Measurements from ENCODE around the gene HHIPL1. TPM values are rescaled to one million over a fixed set of nuclear protein-coding genes. Genes with fewer than 3 reads are reported as not detected.
A peak's percentile ranks its signal among the peaks of the same experiment; 100 is the strongest.

The HHIPL1 gene
- total and polyA plus RNA-seq, 10 donors, result 0.43 to 4.2 (median 2.7) TPM

DNA sequence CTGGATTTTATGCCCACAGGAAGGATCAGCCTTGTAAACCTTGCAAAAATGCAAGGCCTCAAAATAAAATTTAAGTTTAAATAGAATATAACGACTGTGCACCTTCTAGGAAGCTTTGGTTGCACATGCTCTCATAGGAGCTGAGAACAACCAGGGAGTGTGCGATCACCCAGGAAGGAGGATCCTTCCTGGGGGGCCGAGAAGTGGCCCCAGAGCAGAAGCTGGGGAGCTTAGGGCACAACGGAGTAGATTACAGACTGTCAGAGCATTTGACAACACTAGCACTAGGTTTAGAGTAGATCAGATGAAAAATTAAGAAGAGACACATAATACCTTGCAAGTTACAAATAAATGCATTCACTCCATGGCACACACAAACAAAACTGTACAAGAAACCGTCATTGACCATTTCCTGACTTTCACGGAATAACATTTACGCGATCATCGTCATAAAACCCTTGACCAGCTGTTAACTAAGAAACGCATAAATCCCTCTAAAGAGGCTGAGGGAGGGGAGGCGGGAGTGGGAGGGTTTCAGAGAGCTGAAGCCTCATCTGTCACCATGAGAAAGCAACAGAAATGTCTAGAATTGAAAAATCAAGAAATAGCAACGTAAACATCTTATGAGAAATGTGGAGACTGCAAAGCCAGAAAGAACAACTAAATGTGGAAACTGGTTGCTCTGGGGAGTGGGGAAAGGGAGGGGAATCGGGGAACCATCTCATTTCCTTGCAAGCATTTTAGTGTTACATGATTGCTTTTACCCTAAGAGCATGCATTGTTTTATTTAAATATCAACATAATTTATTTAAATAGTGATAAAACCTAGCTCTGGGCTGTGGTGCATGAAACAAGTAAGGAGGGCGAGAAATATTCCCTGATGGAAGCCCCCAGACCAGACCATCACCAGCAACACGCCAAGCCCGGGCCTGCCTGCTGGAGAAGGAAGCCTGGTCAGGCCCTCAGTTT is 27.8 kb upstream of the HHIPL1 start:
- 54 to 60% (median 57%) methylated on average over 16 of the region's 16 CpGs for WGBS, 5 donors

DNA sequence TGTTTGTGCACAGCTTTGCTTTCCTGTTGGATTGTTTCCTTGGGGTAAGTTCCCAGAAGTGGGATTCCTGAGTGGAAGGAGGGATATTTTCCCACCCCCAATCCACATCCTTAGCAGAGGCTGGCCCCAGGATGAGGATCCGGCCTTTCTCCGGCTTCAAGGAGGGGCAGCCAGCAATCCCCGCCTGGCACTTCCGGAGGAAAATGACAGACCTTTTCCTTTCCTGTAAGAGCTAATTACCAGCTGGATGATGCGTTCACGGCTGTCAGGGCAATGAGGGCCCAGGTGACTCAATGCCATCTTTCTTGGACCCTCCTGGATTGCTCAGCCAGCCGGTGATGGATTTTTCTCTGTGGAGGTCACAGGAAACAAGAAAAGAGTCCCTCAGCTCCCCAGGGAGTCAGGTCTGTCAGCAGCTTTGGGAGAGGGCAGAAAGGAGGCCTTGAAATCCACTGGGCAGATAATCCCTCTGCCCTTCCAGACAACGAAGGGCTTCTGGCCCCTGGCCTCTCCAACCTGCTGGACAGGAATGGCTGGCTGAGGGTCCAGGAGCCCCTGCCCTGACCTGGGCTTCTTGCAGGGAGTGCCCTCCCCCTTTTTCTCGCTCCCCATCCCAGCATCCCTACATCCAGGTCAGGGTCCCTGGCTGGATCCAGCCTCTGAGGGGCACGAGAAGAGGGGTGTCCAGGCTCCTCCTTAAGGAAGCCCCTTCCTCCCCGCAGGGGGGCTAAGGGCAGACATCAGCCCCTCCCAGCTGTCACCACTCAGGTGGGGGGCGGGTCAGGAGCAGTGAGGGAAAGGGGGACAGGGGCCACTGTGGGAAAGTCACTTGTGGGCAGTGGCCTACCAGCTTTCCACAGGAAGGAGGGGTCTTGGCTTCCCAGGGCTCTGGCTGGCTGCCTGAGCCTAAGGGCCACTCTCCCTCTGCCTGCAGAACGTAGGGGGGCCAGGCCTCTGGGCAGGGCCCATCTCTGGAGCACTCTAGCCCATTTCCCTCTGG is 24.8 kb upstream of the HHIPL1 start:
- TF ChIP-seq CTCF (IDR thresholded peaks at IDR 0.05 in 8 of 11, conservative IDR thresholded peaks at IDR 0.05 in 3 of 11) (no peak), POLR2AphosphoS5 (IDR thresholded peaks at IDR 0.05) (peak in 2 of 3 donors; percentile 72 to 76), POLR2A (IDR thresholded peaks at IDR 0.05) (no peak)
- H3K36me3 ChIP-seq, result no peaks in the 10 kb centered on the region
- H3K4me3 ChIP-seq, result no peak overlapping the region
- 28 to 42% (median 34%) methylated on average over 12 to 13 of the region's 13 CpGs for WGBS, 5 donors
- no peaks in the 10 kb centered on the region for H3K9me3 ChIP-seq
- peak overlapping the region; percentile 46 to 68 (median 62) for H3K27ac ChIP-seq
- H3K27me3 ChIP-seq (replicated peaks in 1 of 7), result peaks cover 0 to 72% (median 0%) of the 10 kb centered on the region in 7 donors
- H3K4me1 ChIP-seq, result peaks cover 0 to 30% (median 17%) of the 10 kb centered on the region in 6 donors
- intact Hi-C loops (cut with DNase I; ENCODE audit: low total_unique reads), result no loop called here
- DNase-seq, result no peak

More for the DNA sequence above, 27.8 kb upstream of the HHIPL1 start:
- DNase-seq, result no peak
- intact Hi-C loops (cut with DNase I; ENCODE audit: low total_unique reads), result no loop called here
- Histone ChIP-seq H3K36me3 (no peaks in the 10 kb centered on the region), H3K9me3 (no peaks in the 10 kb centered on the region), H3K4me3 (no peak overlapping the region), H3K27me3 (replicated peaks in 1 of 7) (peaks cover 0 to 57% (median 0%) of the 10 kb centered on the region in 7 donors), H3K27ac (peak overlapping the region in 2 of 8 donors; percentile 1 to 2), H3K4me1 (peaks cover 0 to 30% (median 17%) of the 10 kb centered on the region in 6 donors)
- TF ChIP-seq POLR2AphosphoS5 (IDR thresholded peaks at IDR 0.05), result no peak
- no peak for TF ChIP-seq POLR2A (IDR thresholded peaks at IDR 0.05)
- no peak for TF ChIP-seq CTCF (IDR thresholded peaks at IDR 0.05 in 8 of 11, conservative IDR thresholded peaks at IDR 0.05 in 3 of 11)

DNA sequence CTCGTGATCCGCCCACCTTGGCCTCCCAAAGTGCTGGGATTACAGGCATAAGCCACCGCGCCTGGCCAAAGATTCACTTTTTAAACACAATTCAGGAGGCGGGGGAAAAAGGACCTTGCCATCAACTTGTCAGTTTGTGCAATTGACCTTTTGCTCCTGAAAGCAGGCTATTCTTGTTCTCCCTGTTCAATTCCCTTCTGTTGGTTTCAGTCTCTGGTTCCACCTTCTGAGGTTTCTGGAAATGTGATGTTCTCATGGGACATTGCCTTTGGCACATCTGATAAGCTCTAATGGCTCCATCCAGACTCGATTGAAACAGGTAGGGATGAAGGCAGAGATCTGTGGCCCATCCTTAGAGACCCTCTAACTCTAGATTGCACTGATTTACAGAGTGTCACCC is 23.0 kb upstream of the HHIPL1 start:
- Histone ChIP-seq H3K27ac (no peak overlapping the region), H3K4me3 (no peak overlapping the region), H3K4me1 (peaks cover 0 to 24% (median 11%) of the 10 kb centered on the region in 6 donors), H3K27me3 (replicated peaks in 1 of 7) (peaks cover 0 to 69% (median 0%) of the 10 kb centered on the region in 7 donors), H3K36me3 (no peaks in the 10 kb centered on the region), H3K9me3 (no peaks in the 10 kb centered on the region)
- intact Hi-C loops (cut with DNase I; ENCODE audit: low total_unique reads), result no loop called here
- WGBS, 5 donors, result 82 to 94% (median 89%) methylated on average over 6 of the region's 6 CpGs
- TF ChIP-seq CTCF (IDR thresholded peaks at IDR 0.05 in 8 of 11, conservative IDR thresholded peaks at IDR 0.05 in 3 of 11) (no peak), POLR2A (IDR thresholded peaks at IDR 0.05) (no peak), POLR2AphosphoS5 (IDR thresholded peaks at IDR 0.05) (no peak)
- no peak for DNase-seq

All from spleen (tissue), 11 donors.